Panc1 (cell line): Measurements from ENCODE around the gene CDIPT. TPM values are rescaled to one million over a fixed set of nuclear protein-coding genes. Genes with fewer than 3 reads are reported as not detected.
"Not testable (repeated sequence)": the region's sequence is repeated elsewhere in the genome, so short reads cannot be mapped to it uniquely, and the experiment has no call there.

ENCODE experiments used
- ATAC-seq: fragments of 200-7000 bp; cut with Tn5 transposase; 2 replicates; pipeline ENCODE4 v1.9.1; 2020; ENCODE audit warnings: mild to moderate bottlenecking, moderate library complexity
- BruUV-seq: library from RNA; stranded (reverse); fragments of 400-500 nt; replicated peaks from 2 replicates; lab custom pipeline; 2021; lab: Mats Ljungman, UMichigan
- CTCF ChIA-PET: fragments of 300-600 bp; sonication (Branson Sonifier 250); formaldehyde crosslinking; loops from one replicate; lab custom pipeline; 2022; ENCODE audit warnings: antibody characterized with exemption; lab: Charles Lee
- POLR2A ChIA-PET: fragments of 300-600 bp; sonication (Branson Sonifier 250); formaldehyde crosslinking; loops from one replicate; lab custom pipeline; 2022; ENCODE audit warnings: antibody characterized with exemption; lab: Charles Lee
- DNase-seq: peaks from one replicate; pipeline ENCODE4 v3.0.0-alpha.2; 2010; ENCODE audit warnings: low read depth, low spot score
- H3K27ac ChIP-seq: 2 replicates; pipeline ENCODE4 v1.5.1; 2011; ENCODE audit warnings: mild to moderate bottlenecking, low read length, inconsistent platforms
- H3K27me3 ChIP-seq: fragments of 200-500 bp; sonication (Bioruptor generic); 2 replicates; pipeline ENCODE4 v1.6.0; 2014; ENCODE audit warnings: low read length, inconsistent platforms; ENCODE audit not compliant: control insufficient read depth, insufficient read depth
- H3K36me3 ChIP-seq: fragments of 200-500 bp; sonication (Bioruptor generic); 2 replicates; pipeline ENCODE4 v1.5.1; 2014; ENCODE audit warnings: inconsistent platforms, mild to moderate bottlenecking, low read length, moderate library complexity; ENCODE audit not compliant: control insufficient read depth, insufficient read depth
- H3K4me1 ChIP-seq: 2 replicates; pipeline ENCODE4 v1.5.1; 2011; ENCODE audit warnings: inconsistent platforms, mild to moderate bottlenecking, low read length, moderate library complexity; ENCODE audit not compliant: control insufficient read depth, insufficient read depth
- H3K4me3 ChIP-seq, 2 experiments: 2 replicates each; pipeline ENCODE4 v1.5.1; 2011 to 2012; ENCODE audit warnings: low read depth in 2 of 2, low read length in 2 of 2, mild to moderate bottlenecking in 2 of 2, inconsistent platforms in 1 of 2, moderate library complexity in 1 of 2
- H3K9me3 ChIP-seq: fragments of 200-500 bp; sonication (Bioruptor generic); 2 replicates; pipeline ENCODE4 v1.5.1; 2014; ENCODE audit warnings: low read depth, mild to moderate bottlenecking, inconsistent platforms, low read length, moderate library complexity; ENCODE audit not compliant: control insufficient read depth, insufficient read depth
- POLR2AphosphoS5 ChIP-seq: IDR thresholded peaks from 2 replicates; pipeline ENCODE4 v1.6.1; 2012; ENCODE audit warnings: mild to moderate bottlenecking, low read depth, low read length, moderate library complexity
- SIN3A ChIP-seq: IDR thresholded peaks from 2 replicates; pipeline ENCODE4 v1.6.1; 2012; ENCODE audit warnings: low read depth, mild to moderate bottlenecking, low read length, moderate library complexity, borderline replicate concordance; ENCODE audit not compliant: insufficient read depth
- TCF7L2 ChIP-seq: IDR thresholded peaks from 2 replicates; pipeline ENCODE4 v1.6.1; 2011; ENCODE audit warnings: mild to moderate bottlenecking, low read depth, low read length, inconsistent platforms
- in situ Hi-C: cut with HindIII; loops from 2 replicates; pipeline ENCODE4 v1.10.0; 2016; ENCODE audit warnings: low sequenced_read_pairs, low pct_unique_long_range_greater_than_20kb
- intact Hi-C: fragments of 100-400 bp; cut with micrococcal nuclease; formaldehyde crosslinking; loops from one replicate; pipeline ENCODE4 v1.10.0; 2022; ENCODE audit not compliant: unreplicated experiment
- total RNA-seq: library from RNA; stranded (reverse); gene quantifications from one replicate; pipeline ENCODE4 v1.2.1, GENCODE V29; 2021; ENCODE audit not compliant: unreplicated experiment
- TF ChIP-seq, protein P1 (sequence below): fragments of 450-650 bp; IDR thresholded peaks from 2 replicates; pipeline ENCODE4 v1.5.1; 2017; ENCODE audit warnings: mild to moderate bottlenecking
- TF ChIP-seq, protein P2 (sequence below), 2 experiments: IDR thresholded peaks; 2 replicates each; pipeline ENCODE4 v1.6.1; 2011 to 2012; ENCODE audit warnings: low read depth in 2 of 2, control low read depth in 1 of 2, low read length in 1 of 2, mild to moderate bottlenecking in 1 of 2, moderate library complexity in 1 of 2; ENCODE audit not compliant: insufficient read depth in 1 of 2

CDIPT gene
- total RNA-seq, 1 experiment from 2014 or later: 71.6 TPM

- no TSS peak for BruUV-seq
- Histone ChIP-seq H3K27ac (no peak overlapping the region), H3K36me3 (no peaks in the 10 kb centered on the region), H3K9me3 (no peaks in the 10 kb centered on the region), H3K4me3 (no peak overlapping the region), H3K4me1 (no peaks in the 10 kb centered on the region), H3K27me3 (no peaks in the 10 kb centered on the region)
- no peak for DNase-seq
- ATAC-seq: peak; percentile 11; the same call in 1 of the 2 replicates
- ChIA-PET POLR2A (no interaction called here), CTCF (interaction anchor here (0.7 kb wide), 1 partner anchor 121 kb away, joined by 5 read pairs; no protein-coding TSS in a partner anchor)
- intact Hi-C loops: loop anchor here (10.0 kb wide), 1 partner anchor 113 kb away; the partner anchor contains the start of gene C16orf92
- no peak for TF ChIP-seq SIN3A
- TF ChIP-seq, protein P1, sequence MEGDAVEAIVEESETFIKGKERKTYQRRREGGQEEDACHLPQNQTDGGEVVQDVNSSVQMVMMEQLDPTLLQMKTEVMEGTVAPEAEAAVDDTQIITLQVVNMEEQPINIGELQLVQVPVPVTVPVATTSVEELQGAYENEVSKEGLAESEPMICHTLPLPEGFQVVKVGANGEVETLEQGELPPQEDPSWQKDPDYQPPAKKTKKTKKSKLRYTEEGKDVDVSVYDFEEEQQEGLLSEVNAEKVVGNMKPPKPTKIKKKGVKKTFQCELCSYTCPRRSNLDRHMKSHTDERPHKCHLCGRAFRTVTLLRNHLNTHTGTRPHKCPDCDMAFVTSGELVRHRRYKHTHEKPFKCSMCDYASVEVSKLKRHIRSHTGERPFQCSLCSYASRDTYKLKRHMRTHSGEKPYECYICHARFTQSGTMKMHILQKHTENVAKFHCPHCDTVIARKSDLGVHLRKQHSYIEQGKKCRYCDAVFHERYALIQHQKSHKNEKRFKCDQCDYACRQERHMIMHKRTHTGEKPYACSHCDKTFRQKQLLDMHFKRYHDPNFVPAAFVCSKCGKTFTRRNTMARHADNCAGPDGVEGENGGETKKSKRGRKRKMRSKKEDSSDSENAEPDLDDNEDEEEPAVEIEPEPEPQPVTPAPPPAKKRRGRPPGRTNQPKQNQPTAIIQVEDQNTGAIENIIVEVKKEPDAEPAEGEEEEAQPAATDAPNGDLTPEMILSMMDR: no peak
- no peak for TF ChIP-seq POLR2AphosphoS5
- TF ChIP-seq TCF7L2: no peak
- TF ChIP-seq, protein P2, sequence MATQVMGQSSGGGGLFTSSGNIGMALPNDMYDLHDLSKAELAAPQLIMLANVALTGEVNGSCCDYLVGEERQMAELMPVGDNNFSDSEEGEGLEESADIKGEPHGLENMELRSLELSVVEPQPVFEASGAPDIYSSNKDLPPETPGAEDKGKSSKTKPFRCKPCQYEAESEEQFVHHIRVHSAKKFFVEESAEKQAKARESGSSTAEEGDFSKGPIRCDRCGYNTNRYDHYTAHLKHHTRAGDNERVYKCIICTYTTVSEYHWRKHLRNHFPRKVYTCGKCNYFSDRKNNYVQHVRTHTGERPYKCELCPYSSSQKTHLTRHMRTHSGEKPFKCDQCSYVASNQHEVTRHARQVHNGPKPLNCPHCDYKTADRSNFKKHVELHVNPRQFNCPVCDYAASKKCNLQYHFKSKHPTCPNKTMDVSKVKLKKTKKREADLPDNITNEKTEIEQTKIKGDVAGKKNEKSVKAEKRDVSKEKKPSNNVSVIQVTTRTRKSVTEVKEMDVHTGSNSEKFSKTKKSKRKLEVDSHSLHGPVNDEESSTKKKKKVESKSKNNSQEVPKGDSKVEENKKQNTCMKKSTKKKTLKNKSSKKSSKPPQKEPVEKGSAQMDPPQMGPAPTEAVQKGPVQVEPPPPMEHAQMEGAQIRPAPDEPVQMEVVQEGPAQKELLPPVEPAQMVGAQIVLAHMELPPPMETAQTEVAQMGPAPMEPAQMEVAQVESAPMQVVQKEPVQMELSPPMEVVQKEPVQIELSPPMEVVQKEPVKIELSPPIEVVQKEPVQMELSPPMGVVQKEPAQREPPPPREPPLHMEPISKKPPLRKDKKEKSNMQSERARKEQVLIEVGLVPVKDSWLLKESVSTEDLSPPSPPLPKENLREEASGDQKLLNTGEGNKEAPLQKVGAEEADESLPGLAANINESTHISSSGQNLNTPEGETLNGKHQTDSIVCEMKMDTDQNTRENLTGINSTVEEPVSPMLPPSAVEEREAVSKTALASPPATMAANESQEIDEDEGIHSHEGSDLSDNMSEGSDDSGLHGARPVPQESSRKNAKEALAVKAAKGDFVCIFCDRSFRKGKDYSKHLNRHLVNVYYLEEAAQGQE (IDR thresholded peaks at IDR 0.05; ENCODE audit: insufficient read depth in 1 of 2, low read depth in 2 of 2, low read length in 1 of 2): no peak
- in situ Hi-C loops: no loop called here
Observed at GRCh38 chr16:29911676-29912010, 48.6 kb upstream of the CDIPT start.

DNA sequence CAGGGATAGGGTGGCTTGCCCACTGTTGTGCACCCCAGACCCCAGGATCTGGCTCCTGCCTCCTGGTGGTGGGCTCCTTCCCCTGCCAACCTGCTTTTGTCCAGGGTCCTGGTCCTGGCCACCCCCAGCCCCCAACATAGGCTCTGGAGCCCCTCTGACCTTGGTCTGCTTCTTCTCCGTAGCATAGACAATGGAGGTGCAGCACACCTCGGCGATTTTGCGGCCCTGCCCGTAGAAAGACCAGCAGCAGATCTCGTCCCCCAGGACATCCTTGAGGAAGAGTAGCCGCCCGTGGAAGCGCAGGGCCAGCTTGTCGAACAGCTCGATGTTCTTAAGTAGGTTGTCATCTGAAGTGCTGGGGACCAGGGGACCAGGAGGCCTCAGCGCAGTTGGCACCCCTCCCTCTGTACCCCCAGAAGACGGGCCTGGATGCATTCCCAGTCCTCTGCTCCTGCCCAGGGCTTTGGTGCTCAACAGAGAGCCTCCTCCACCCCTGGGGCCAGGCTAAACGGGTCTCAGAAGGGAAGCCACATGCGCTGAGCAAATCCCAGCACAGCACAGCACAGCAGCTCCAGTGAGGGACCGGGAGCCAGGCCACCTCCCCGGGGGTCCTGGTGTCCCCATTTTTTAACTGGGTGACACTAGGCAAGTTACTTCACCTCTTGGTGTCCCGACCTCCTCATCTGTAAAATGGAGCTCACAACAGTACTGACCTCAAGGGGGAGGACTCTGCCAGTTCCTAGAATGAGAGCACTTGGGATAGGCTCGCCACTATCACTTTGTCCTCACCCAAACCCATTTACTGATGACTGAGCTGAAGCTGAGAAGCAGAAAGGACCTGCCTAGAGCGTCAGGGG, 48.0 kb upstream of the CDIPT start:
- CTCF ChIA-PET: interaction anchor here (0.7 kb wide), 1 partner anchor 121 kb away, joined by 5 read pairs; no protein-coding TSS in a partner anchor
- peak; percentile 50 for ATAC-seq
- POLR2A ChIA-PET: interaction anchor here (0.5 kb wide), 1 partner anchor 53 kb away, joined by 11 read pairs; no protein-coding TSS in a partner anchor
- Histone ChIP-seq H3K4me1 (no peaks in the 10 kb centered on the region), H3K9me3 (no peaks in the 10 kb centered on the region), H3K4me3 (no peak overlapping the region), H3K27ac (no peak overlapping the region), H3K27me3 (no peaks in the 10 kb centered on the region), H3K36me3 (no peaks in the 10 kb centered on the region)
- in situ Hi-C loops: no loop called here
- TF ChIP-seq SIN3A (no peak), TCF7L2 (no peak), POLR2AphosphoS5 (0 out of 2 replicates have a peak, but pooled peaks have one; percentile 6)
- TF ChIP-seq, protein P2 (IDR thresholded peaks at IDR 0.05; ENCODE audit: insufficient read depth in 1 of 2, low read depth in 2 of 2, low read length in 1 of 2): no peak
- TF ChIP-seq, protein P1: no peak; the same call in 1 of the 2 replicates
- DNase-seq: no peak
- BruUV-seq: no TSS peak
- intact Hi-C loops: loop anchor here (10.0 kb wide), 1 partner anchor 114 kb away; the partner anchor contains the start of gene C16orf92

- intact Hi-C loops: loop anchor here (10.0 kb wide), 1 partner anchor 115 kb away; the partner anchor contains the start of gene C16orf92
- BruUV-seq, H3K27ac ChIP-seq, CTCF ChIA-PET, H3K27me3 ChIP-seq, in situ Hi-C loops, ATAC-seq, H3K9me3 ChIP-seq, H3K4me3 ChIP-seq, H3K4me1 ChIP-seq, H3K36me3 ChIP-seq, DNase-seq: not testable (repeated sequence)
- POLR2A ChIA-PET: interaction anchor here (0.6 kb wide), 1 partner anchor 11 kb away, joined by 4 read pairs; no protein-coding TSS in a partner anchor
Observed at GRCh38 chr16:29909851-29910250, 46.8 kb upstream of the CDIPT start.
